IPS-NIHi11 (cell line): Measurements from ENCODE around the gene ZNF333.
"Not testable (repeated sequence)": the region's sequence is repeated elsewhere in the genome, so short reads cannot be mapped to it uniquely, and the experiment has no call there.

ENCODE experiments used
- DNase-seq: peaks from one replicate; pipeline ENCODE4 v3.0.0; 2012; ENCODE audit warnings: mixed read lengths, low spot score

The ZNF333 gene

GRCh38 chr19:14768001-14768400, 78.2 kb downstream of the ZNF333 start:
- DNase-seq, result no peak

GRCh38 chr19:14769201-14769600, 79.4 kb downstream of the ZNF333 start:
- DNase-seq, result no peak

- DNase-seq, result no peak
Observed at GRCh38 chr19:14770136-14770535, 80.3 kb downstream of the ZNF333 start.

GRCh38 chr19:14770944-14771839, 81.3 kb downstream of the ZNF333 start:
- no peak for DNase-seq

GRCh38 chr19:14772467-14772866, 82.6 kb downstream of the ZNF333 start:
- DNase-seq, result no peak

- DNase-seq, result no peak
Observed at GRCh38 chr19:14772995-14773394, 83.1 kb downstream of the ZNF333 start.

GRCh38 chr19:14773722-14774121, 83.9 kb downstream of the ZNF333 start:
- DNase-seq, result not testable (repeated sequence)

GRCh38 chr19:14774373-14774772, 84.5 kb downstream of the ZNF333 start:
- no peak for DNase-seq

GRCh38 chr19:14775326-14775725, 85.5 kb downstream of the ZNF333 start:
- not testable (repeated sequence) for DNase-seq

GRCh38 chr19:14775869-14776586, 86.2 kb downstream of the ZNF333 start:
- DNase-seq, result no peak

- DNase-seq, result not testable (repeated sequence)
Observed at GRCh38 chr19:14777645-14778044, 87.8 kb downstream of the ZNF333 start.

GRCh38 chr19:14778110-14778845, 88.4 kb downstream of the ZNF333 start, which contains the start of gene ADGRE2:
TSS of gene ADGRE2 (minus strand) at chr19:14778560. CDS start at chr19:14776756, 1,804 bp downstream.
- DNase-seq, result not testable (repeated sequence)

GRCh38 chr19:14779151-14779550, 89.3 kb downstream of the ZNF333 start:
- no peak for DNase-seq

GRCh38 chr19:14780622-14781225, 90.9 kb downstream of the ZNF333 start:
- DNase-seq, result not testable (repeated sequence)

GRCh38 chr19:14781713-14782536, 92.1 kb downstream of the ZNF333 start:
- DNase-seq, result not testable (repeated sequence)

GRCh38 chr19:14782626-14783409, 93.0 kb downstream of the ZNF333 start:
- no peak for DNase-seq
